K562 (cell line): ENCODE data around the gene NOSTRIN. TPM values are rescaled to one million over a fixed set of nuclear protein-coding genes. Genes with fewer than 3 reads are reported as not detected.

Experiments
- ATAC-seq: fragments of 200-7000 bp; cut with Tn5 transposase; 3 replicates; pipeline ENCODE4 v1.9.1; 2020; ENCODE audit warnings: moderate library complexity
- BruUV-seq: library from RNA; stranded (reverse); fragments of 400-500 nt; replicated peaks from 2 replicates; lab custom pipeline; 2021; lab: Mats Ljungman, UMichigan
- CTCF ChIA-PET: fragments of 300-600 bp; formaldehyde crosslinking; extraction: SDS; loops from one replicate; lab custom pipeline; 2021; ENCODE audit warnings: low intra/inter-chr PET ratio; lab: Yijun Ruan, JAX
- POLR2A ChIA-PET: fragments of 300-600, 350-650 bp; sonication (Branson Sonifier 250); formaldehyde crosslinking; extraction: SDS; loops from one replicate; lab custom pipeline; 2021; ENCODE audit warnings: antibody characterized with exemption, inconsistent platforms; lab: Yijun Ruan, JAX
- DNase-seq, 4 experiments: peaks; one replicate each; pipeline versions ENCODE4 v3.0.0 to v3.0.0-alpha.2; 2011 to 2018; ENCODE audit warnings: low spot score in 3 of 4, mixed read lengths in 3 of 4; ENCODE audit errors: extremely low read depth in 1 of 4
- FAIRE-seq: peaks from 2 replicates; lab custom pipeline; 2011; peaks lifted over from hg19 to GRCh38; lab: Jason Lieb, UNC
- H2AFZ ChIP-seq: 2 replicates; pipeline ENCODE4 v1.6.0; 2011; ENCODE audit warnings: low read depth, low read length, control low read depth, inconsistent platforms
- H3K27ac ChIP-seq: fragments of 200-600 bp; 3 replicates; pipeline ENCODE4 v1.8.0; 2011; ENCODE audit warnings: low read depth, mild to moderate bottlenecking, control low read depth, inconsistent platforms, low read length, moderate library complexity, mixed read lengths; ENCODE audit errors: extremely low read depth
- H3K27me3 ChIP-seq, 2 experiments: fragments of 300-600 bp in 1 of 2; 2 replicates in 1 of 2; 3 replicates in 1 of 2; pipeline versions ENCODE4 v1.6.0 to v1.8.0; 2011; ENCODE audit warnings: inconsistent platforms in 2 of 2, low read length in 2 of 2, mild to moderate bottlenecking in 1 of 2, mixed read lengths in 1 of 2, moderate library complexity in 1 of 2; ENCODE audit not compliant: control insufficient read depth in 2 of 2, insufficient read depth in 2 of 2
- H3K36me3 ChIP-seq: fragments of 300-600 bp; 3 replicates; pipeline ENCODE4 v1.8.0; 2011; ENCODE audit warnings: mild to moderate bottlenecking, low read length, inconsistent platforms; ENCODE audit not compliant: control insufficient read depth, insufficient read depth
- H3K4me1 ChIP-seq, 2 experiments: fragments of 200-600 bp in 1 of 2; replicated peaks in 1 of 2; 2 replicates in 1 of 2; 3 replicates in 1 of 2; pipeline versions ENCODE4 v1.5.1 to v1.8.0; 2011; ENCODE audit warnings: inconsistent platforms in 2 of 2, low read length in 2 of 2, mild to moderate bottlenecking in 1 of 2, mixed read lengths in 1 of 2, moderate library complexity in 1 of 2; ENCODE audit not compliant: control insufficient read depth in 2 of 2, insufficient read depth in 2 of 2
- H3K4me2 ChIP-seq: 2 replicates; pipeline ENCODE4 v1.6.1; 2011; ENCODE audit warnings: low read length, control low read depth, inconsistent platforms, mixed read lengths; ENCODE audit not compliant: insufficient read depth
- H3K4me3 ChIP-seq: fragments of 200-600 bp; sonication (generic), shearing (Covaris generic); 2 replicates; pipeline ENCODE4 v1.5.1; 2016; ENCODE audit warnings: control low read depth, inconsistent platforms
- H3K79me2 ChIP-seq: fragments of 200-600 bp; 3 replicates; pipeline ENCODE4 v1.8.0; 2011; ENCODE audit warnings: low read length, inconsistent platforms; ENCODE audit not compliant: control insufficient read depth, insufficient read depth
- H3K9ac ChIP-seq, 2 experiments: 2 replicates each; pipeline versions ENCODE4 v1.6.0 to v1.6.1; 2011; ENCODE audit warnings: low read depth in 2 of 2, low read length in 2 of 2, control low read depth in 1 of 2, inconsistent platforms in 1 of 2, mild to moderate bottlenecking in 1 of 2, mixed read lengths in 1 of 2; ENCODE audit not compliant: insufficient read depth in 1 of 2
- H3K9me1 ChIP-seq: one replicate; pipeline ENCODE4 v1.6.0; 2011; ENCODE audit warnings: inconsistent platforms, mild to moderate bottlenecking, low read length, moderate library complexity; ENCODE audit not compliant: control insufficient read depth, insufficient read depth
- H3K9me3 ChIP-seq: replicated peaks from 2 replicates; pipeline ENCODE4 v1.5.1; 2011; ENCODE audit warnings: low read depth, low read length, inconsistent platforms; ENCODE audit not compliant: control insufficient read depth, insufficient read depth
- H4K20me1 ChIP-seq: replicated peaks from 2 replicates; pipeline ENCODE4 v1.6.1; 2011; ENCODE audit warnings: low read length, inconsistent platforms, mixed read lengths; ENCODE audit not compliant: control insufficient read depth, insufficient read depth
- CCAR2 ChIP-seq: fragments of 200-400 bp; formaldehyde crosslinking; IDR thresholded peaks from 2 replicates; pipeline ENCODE4 v1.6.1; 2017; ENCODE audit warnings: mild to moderate bottlenecking, low read depth, low read length
- CTCF ChIP-seq, 3 experiments: IDR thresholded peaks in 2 of 3; conservative IDR thresholded peaks in 1 of 3; 2 replicates each; pipeline ENCODE4 v1.5.1; 2011 to 2012; ENCODE audit warnings: low read length in 3 of 3, mild to moderate bottlenecking in 3 of 3, control low read depth in 2 of 3, improper control_type of control experiment in 1 of 3, inconsistent platforms in 1 of 3, low read depth in 1 of 3, mixed read lengths in 1 of 3, moderate library complexity in 1 of 3; ENCODE audit not compliant: insufficient read depth in 2 of 3
- DPF2 ChIP-seq: fragments of 450-650 bp; IDR thresholded peaks from 2 replicates; pipeline ENCODE4 v1.6.1; 2016
- ETV1 ChIP-seq: fragments of 450-650 bp; conservative IDR thresholded peaks from 2 replicates; pipeline ENCODE4 v1.6.1; 2016; ENCODE audit warnings: missing genetic modification characterization, control low read depth, low read depth, missing compliant biosample characterization
- FOSL1 ChIP-seq: fragments of 200-800 bp; sonication (Bioruptor generic); conservative IDR thresholded peaks from 2 replicates; pipeline ENCODE4 v1.6.1; 2016; ENCODE audit warnings: missing genetic modification characterization, missing compliant biosample characterization
- HSF4 ChIP-seq: fragments of 250-450 bp; sonication (Bioruptor Pico); IDR thresholded peaks from 2 replicates; pipeline ENCODE4 v2.1.2; 2022; ENCODE audit warnings: mild to moderate bottlenecking, moderate library complexity, borderline replicate concordance
- ID3 ChIP-seq, 2 experiments: fragments of 250-450 bp in 1 of 2; fragments of 450-650 bp in 1 of 2; sonication (Bioruptor Pico) in 1 of 2; IDR thresholded peaks; 2 replicates each; pipeline versions ENCODE4 v1.6.1 to v1.8.0; 2016 to 2021; ENCODE audit warnings: mild to moderate bottlenecking in 2 of 2, moderate library complexity in 2 of 2, missing compliant biosample characterization in 1 of 2, missing genetic modification characterization in 1 of 2
- PML ChIP-seq: IDR thresholded peaks from 2 replicates; pipeline ENCODE4 v1.6.1; 2012; ENCODE audit warnings: low read length, inconsistent platforms
- SETDB1 ChIP-seq: IDR thresholded peaks from one replicate; pipeline ENCODE4 v1.6.1; 2012; ENCODE audit warnings: low read length, control low read depth, inconsistent platforms
- SMARCE1 ChIP-seq: fragments of 450-650 bp; IDR thresholded peaks from 2 replicates; pipeline ENCODE4 v1.7.1; 2016; ENCODE audit warnings: mild to moderate bottlenecking
- SRSF9 ChIP-seq: fragments of 200-400 bp; formaldehyde crosslinking; IDR thresholded peaks from 2 replicates; pipeline ENCODE4 v1.6.1; 2017; ENCODE audit warnings: low read depth, low read length, borderline replicate concordance
- TRIM24 ChIP-seq, 2 experiments: fragments of 450-650 bp; IDR thresholded peaks; 2 replicates each; pipeline ENCODE4 v1.6.1; 2016
- ZNF23 ChIP-seq: fragments of 250-450 bp; sonication (Bioruptor Pico); IDR thresholded peaks from 2 replicates; pipeline ENCODE4 v1.4.0; 2020; ENCODE audit warnings: mild to moderate bottlenecking
- ZNF3 ChIP-seq: fragments of 250-450 bp; sonication (Bioruptor Pico); IDR thresholded peaks from 2 replicates; pipeline ENCODE4 v1.5.0; 2021; ENCODE audit warnings: mild to moderate bottlenecking, moderate library complexity
- ZNF609 ChIP-seq: sonication (generic); formaldehyde crosslinking; IDR thresholded peaks from 2 replicates; pipeline ENCODE4 v1.8.1; 2023; ENCODE audit warnings: missing genetic modification reagents, mild to moderate bottlenecking, borderline replicate concordance
- WGBS: fragments of 100-300 bp; shearing (Covaris generic); methylation state at CpG from one replicate; pipeline ENCODE4 v1.1.6; 2016; ENCODE audit warnings: low coverage, mixed read lengths; ENCODE audit not compliant: insufficient coverage; ENCODE audit errors: missing lambda C conversion rate; 5-methylcytosine and 5-hydroxymethylcytosine counted together
- in situ Hi-C: fragments of 300-500 bp; cut with MboI; formaldehyde crosslinking; loops from 4 replicates; pipeline ENCODE4 v1.15.0; 2018; ENCODE audit warnings: inconsistent platforms, mixed read lengths
- intact Hi-C: fragments of 100-400 bp; cut with micrococcal nuclease; formaldehyde crosslinking; loops from 2 replicates; pipeline ENCODE4 v1.14.2; 2022
- polyA plus RNA-seq, 8 experiments: library from polyadenylated mRNA; depleted of rRNA in 4 of 8; stranded (reverse) in 5 of 8; unstranded in 3 of 8; fragments of >200 nt; fragmentation: Nextera tagmentation in 2 of 8; fragmentation: Illumina TruSeq in 1 of 8; extraction: Ambion mirVana in 2 of 8; extraction: Trizol in 1 of 8; gene quantifications; 2 replicates each; pipeline versions ENCODE4 v1.2.1 to v1.2.3, GENCODE V29; 2011 to 2014; ENCODE audit warnings: inconsistent platforms in 1 of 8, missing spikeins in 1 of 8
- total RNA-seq, 7 experiments: library from RNA; depleted of rRNA in 6 of 7; stranded (reverse); fragments of >200 nt in 6 of 7; fragmentation: Illumina TruSeq in 2 of 7; extraction: Trizol in 2 of 7; gene quantifications; 2 replicates each; pipeline versions ENCODE4 v1.2.1 to v1.2.3, GENCODE V29; 2011 to 2021; ENCODE audit warnings: low replicate concordance in 1 of 7

NOSTRIN gene
- total and polyA plus RNA-seq, 9 of the 15 experiments (the other 6 are each of a cell fraction or from before 2014, with no cell fraction given): 26.7 to 82.9 (median 56.3) TPM

GRCh38 chr2:168849610-168850009 lies 47.2 kb downstream of the NOSTRIN start:
- in situ Hi-C loops (no loop called here), intact Hi-C loops (loop anchor here (1.0 to 5.0 kb wide), 5 partner anchors 47 to 502 kb away; partner anchors contain the start of gene NOSTRIN)
- Histone ChIP-seq H3K4me3 (no peak overlapping the region), H4K20me1 (no peaks in the 10 kb centered on the region; the same call in 1 of the 2 replicates), H3K4me1 (peaks cover 12 to 37% of the 10 kb centered on the region in 2 experiments), H3K27me3 (no peaks in the 10 kb centered on the region; a peak in 1 of 5 replicates), H3K9me1 (no peaks in the 10 kb centered on the region), H3K4me2 (no peak overlapping the region), H2AFZ (no peak overlapping the region), H3K9me3 (no peaks in the 10 kb centered on the region; the same call in 1 of the 2 replicates), H3K9ac (no peak overlapping the region), H3K36me3 (peaks cover 57% of the 10 kb centered on the region), H3K79me2 (no peaks in the 10 kb centered on the region), H3K27ac (no peak overlapping the region)
- ATAC-seq (peak; percentile 44), FAIRE-seq (peak; percentile 51), DNase-seq (peak; percentile 47 to 66 (median 59))
- POLR2A ChIA-PET: interaction anchor here (0.7 to 1.3 kb wide), 2 partner anchors 12 to 95 kb away, joined by 3 to 4 read pairs; no protein-coding TSS in a partner anchor
- BruUV-seq: no TSS peak
- WGBS: 82% methylated on average over 2 of the region's 2 CpGs
- CTCF ChIA-PET: no interaction called here
- no peak for TF ChIP-seq PML
- TF ChIP-seq DPF2: 0 out of 2 replicates have a peak, but pooled peaks have one; percentile 32
- no peak for TF ChIP-seq HSF4 (CRISPR knock-in tag)
- no peak for TF ChIP-seq ZNF609
- peak; percentile 44 to 71 (median 52) for TF ChIP-seq CTCF (IDR thresholded peaks at IDR 0.05 in 2 of 3, conservative IDR thresholded peaks at IDR 0.05 in 1 of 3; ENCODE audit: insufficient read depth in 2 of 3, low read depth in 1 of 3, low read length in 3 of 3)
- TF ChIP-seq SRSF9: no peak
- no peak for TF ChIP-seq ID3 (CRISPR knock-in tag; IDR thresholded peaks at IDR 0.05)
- no peak for TF ChIP-seq ID3 (tag; IDR thresholded peaks at IDR 0.05)
- TF ChIP-seq ETV1: no peak
- TF ChIP-seq SETDB1: no peak
- 0 out of 4 replicates have a peak, but pooled peaks of 1 of the 2 experiments have one; percentile 11 for TF ChIP-seq TRIM24 (IDR thresholded peaks at IDR 0.05)
- no peak for TF ChIP-seq CCAR2
- TF ChIP-seq ZNF3 (CRISPR knock-in tag): no peak
- no peak for TF ChIP-seq ZNF23
- TF ChIP-seq SMARCE1: no peak
- no peak for TF ChIP-seq FOSL1 (tag)
